CD4-positive, alpha-beta T cell treated with Interleukin-12 subunit alpha and Interleukin-12 subunit beta, for 1 hour (primary cell): Measurements from ENCODE around the gene DCTN5.

Experiments
- DNase-seq: peaks from one replicate; pipeline ENCODE4 v3.0.0-alpha.2; 2020

The DCTN5 gene

GRCh38 chr16:23666571-23667354, 25.5 kb downstream of the DCTN5 start:
- DNase-seq = no peak

GRCh38 chr16:23667355-23667659, 26.0 kb downstream of the DCTN5 start:
- no peak for DNase-seq

DNA sequence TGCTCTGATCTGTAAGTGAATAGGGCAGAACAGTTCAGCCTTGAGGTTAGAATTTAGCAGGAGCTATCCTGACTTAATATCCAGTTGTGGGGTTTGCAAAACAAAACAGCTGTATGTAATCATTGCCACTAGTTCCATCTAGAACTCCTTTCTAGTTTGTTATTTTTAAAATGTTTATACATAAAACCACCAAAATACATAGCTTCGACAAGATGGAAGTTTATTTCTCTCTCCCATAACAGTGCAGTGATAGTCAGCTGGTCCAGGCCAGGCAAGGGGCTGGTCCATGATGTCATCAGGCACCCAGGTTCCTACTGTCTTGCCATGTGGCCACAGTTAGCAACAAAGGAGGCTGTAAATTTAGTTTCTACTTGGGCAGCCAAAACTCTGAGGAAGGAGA, 27.0 kb downstream of the DCTN5 start:
- DNase-seq = no peak

GRCh38 chr16:23668873-23669272, 27.6 kb downstream of the DCTN5 start:
- DNase-seq = no peak

DNA sequence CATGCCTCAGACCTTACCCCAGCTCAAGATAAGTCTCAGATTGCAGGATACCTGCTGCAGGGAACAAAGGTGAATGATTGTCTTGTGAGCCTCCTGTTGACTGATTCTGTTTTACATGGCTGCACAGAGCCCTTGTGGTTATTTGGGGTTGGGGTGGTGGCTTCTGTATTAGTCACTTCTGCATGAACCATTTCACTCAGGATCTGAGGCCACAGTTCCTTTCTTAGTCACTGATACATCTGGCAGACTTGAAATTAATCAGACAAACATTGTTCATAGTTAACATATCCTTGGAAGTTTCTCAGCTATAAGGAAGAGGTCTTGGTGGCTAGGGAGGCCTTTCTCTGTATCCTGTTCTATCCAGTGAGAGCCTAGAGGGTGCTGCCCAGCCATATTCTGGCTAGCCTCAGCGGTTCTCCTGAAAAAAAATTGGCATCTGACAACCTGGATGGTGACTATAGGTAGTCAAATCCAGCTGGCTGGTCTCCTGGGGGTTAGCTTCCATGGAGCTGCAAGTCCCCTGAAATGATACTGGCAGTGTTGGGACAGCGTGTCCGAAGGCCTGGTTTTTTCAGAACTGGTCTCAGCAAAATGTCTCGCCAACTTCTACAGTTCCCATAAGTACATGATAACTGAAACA, 29.0 kb downstream of the DCTN5 start:
- no peak for DNase-seq

GRCh38 chr16:23673971-23674614, 32.8 kb downstream of the DCTN5 start:
- no peak for DNase-seq

- DNase-seq = no peak
Observed at GRCh38 chr16:23676924-23677480, 35.7 kb downstream of the DCTN5 start.

- peak; percentile 73 for DNase-seq
Observed at GRCh38 chr16:23678430-23679273, 37.4 kb downstream of the DCTN5 start, which contains the start of gene PLK1. Gene PLK1 (plus strand): TSS chr16:23678889. CDS start chr16:23678933, 44 bp downstream.

GRCh38 chr16:23679274-23679985, 38.2 kb downstream of the DCTN5 start:
- no peak for DNase-seq

GRCh38 chr16:23679986-23680336, 38.7 kb downstream of the DCTN5 start:
- DNase-seq = no peak

GRCh38 chr16:23682181-23682580, 40.9 kb downstream of the DCTN5 start:
- DNase-seq = no peak

DNA sequence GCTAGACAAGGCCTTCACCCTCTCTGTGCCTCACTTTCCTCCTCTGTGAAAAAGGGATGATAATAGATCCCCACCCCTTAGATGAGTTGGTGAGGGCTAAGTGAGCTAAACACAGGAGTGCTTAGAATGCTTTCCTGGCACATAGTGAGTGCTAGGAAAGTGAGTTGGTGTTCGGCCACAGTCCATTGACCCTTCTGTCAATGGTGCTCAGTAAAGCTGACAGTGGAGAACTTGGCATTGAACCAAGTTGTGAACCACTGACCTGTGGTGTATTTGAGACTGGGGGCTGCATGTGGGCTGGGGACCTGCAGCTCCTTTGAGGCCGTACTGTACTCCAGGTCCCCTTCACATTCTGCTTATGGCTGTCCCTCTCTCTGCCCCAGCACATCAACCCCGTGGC, 42.2 kb downstream of the DCTN5 start:
- DNase-seq = no peak

- DNase-seq = no peak
Observed at GRCh38 chr16:23687034-23687808, 46.0 kb downstream of the DCTN5 start.

- no peak for DNase-seq
Observed at GRCh38 chr16:23689442-23690187, 48.3 kb downstream of the DCTN5 start.

DNA sequence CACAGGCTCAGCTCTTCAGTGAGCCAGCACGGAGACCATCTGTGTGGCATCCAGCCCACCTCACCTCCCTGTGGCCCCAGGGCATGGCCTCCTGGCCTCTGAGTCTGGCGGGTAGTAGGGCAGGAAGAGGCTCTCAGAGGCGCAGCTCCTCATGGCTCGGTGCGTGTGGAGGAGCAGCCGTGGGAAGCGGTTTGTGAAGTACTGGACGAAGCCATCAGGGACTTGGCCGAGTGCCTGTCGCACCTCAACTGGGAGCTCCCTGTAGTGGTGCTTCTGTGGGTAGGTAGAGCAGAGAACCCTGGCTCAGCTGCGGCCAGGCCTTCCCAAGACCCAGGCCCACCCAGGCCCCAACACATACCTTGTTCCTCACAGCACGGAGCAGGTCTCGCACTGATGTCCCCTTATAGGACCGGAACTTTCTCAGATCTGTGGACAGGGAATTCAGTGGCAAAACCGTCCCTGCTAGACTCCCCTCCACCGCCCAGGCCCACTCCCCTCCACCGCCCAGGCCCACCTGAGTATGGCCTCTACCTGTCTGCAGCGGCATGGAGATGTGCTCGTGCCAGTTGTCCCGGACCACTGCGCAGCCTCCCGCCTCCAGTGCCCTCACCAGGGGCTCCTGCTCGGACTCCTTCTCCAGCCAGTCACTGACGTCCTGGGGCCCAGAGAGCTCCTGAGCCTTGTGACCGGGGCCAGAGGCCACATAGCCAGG, 49.7 kb downstream of the DCTN5 start:
- DNase-seq = no peak

- DNase-seq = no peak
Observed at GRCh38 chr16:23691483-23692189, 50.4 kb downstream of the DCTN5 start.

DNA sequence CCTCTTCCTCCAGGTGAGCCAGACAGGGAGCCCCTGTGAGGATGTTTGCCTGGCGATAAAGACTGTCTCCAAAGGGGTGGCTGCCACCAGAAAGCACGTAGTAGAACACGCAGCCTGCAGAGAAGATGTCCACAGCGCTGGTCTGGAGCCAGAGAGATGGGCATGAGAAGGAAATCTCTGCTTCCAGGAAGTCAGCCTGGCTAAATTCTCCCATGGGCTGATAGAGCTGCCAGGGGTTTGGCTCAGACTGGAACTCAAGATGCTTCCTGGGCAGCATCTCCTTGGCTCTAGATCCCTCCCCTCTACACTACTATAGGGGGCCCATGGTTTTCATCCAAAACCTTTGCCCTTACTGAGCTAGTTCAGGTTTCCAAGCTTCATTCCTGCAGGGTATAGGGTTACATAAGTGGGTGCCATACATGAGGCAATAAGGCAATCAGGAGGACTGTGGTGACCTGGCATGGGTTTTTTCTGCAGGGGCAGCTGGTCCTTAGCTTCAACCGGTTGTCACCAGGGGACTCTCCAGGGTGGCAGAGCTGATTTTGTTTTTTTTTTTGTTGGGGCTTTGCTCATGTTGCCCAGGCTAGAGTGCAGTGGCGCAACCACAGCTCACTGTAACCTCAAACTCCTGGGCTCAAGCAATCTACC, 51.0 kb downstream of the DCTN5 start:
- DNase-seq = no peak

DNA sequence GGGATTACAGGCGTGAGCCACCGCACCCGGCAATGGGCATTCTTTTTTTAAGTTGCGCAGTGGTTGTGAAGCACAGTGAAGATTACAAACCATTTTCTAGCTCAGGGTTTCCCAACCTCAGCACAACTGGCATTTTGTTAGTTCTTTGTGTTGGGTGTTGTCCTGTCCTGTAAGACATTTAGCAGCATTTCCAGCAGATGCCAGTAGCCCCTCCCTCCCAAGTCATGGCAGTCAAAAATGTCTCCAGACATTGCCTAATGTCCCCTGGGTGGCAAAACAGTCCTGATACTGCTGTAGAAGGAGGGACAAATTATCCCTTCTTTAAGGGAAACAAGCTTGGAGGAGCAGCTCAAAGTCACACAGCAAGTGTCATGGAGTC, 53.0 kb downstream of the DCTN5 start:
- DNase-seq = no peak
